Thoracic aorta (tissue), 2 donors: ENCODE data around the gene C19orf25. TPM values are rescaled to one million over a fixed set of nuclear protein-coding genes. Genes with fewer than 3 reads are reported as not detected.

Source experiments
- ATAC-seq: fragments of 150-250 bp; one replicate; pipeline ENCODE4 v1.8.0; 2017; ENCODE audit warnings: low read depth; ENCODE audit not compliant: insufficient number of reproducible peaks, low FRiP score
- DNase-seq: peaks from one replicate; pipeline ENCODE4 v3.0.0-alpha.2; 2020; ENCODE audit warnings: low spot score
- H3K27ac ChIP-seq, 2 donors: fragments of 200-600 bp; sonication (generic); 1 replicate in 1 of 2; 2 replicates in 1 of 2; pipeline ENCODE4 v1.5.1; 2016; ENCODE audit warnings: mild to moderate bottlenecking in 2 of 2, moderate library complexity in 2 of 2
- H3K27me3 ChIP-seq: fragments of 200-600 bp; sonication (generic); replicated peaks from 2 replicates; pipeline ENCODE4 v1.6.0; 2016; ENCODE audit warnings: mild to moderate bottlenecking; ENCODE audit not compliant: insufficient read depth
- H3K36me3 ChIP-seq: fragments of 200-600 bp; sonication (generic); one replicate; pipeline ENCODE4 v1.5.1; 2016
- H3K4me1 ChIP-seq, 2 donors: fragments of 200-600 bp; sonication (generic); 1 replicate in 1 of 2; 2 replicates in 1 of 2; pipeline versions ENCODE4 v1.5.1 to v1.6.0; 2016; ENCODE audit warnings: low read depth in 2 of 2, mild to moderate bottlenecking in 1 of 2; ENCODE audit not compliant: control insufficient read depth in 1 of 2
- H3K4me3 ChIP-seq: fragments of 200-600 bp; sonication (generic); 2 replicates; pipeline ENCODE4 v1.5.1; 2016; ENCODE audit warnings: mild to moderate bottlenecking
- H3K9me3 ChIP-seq: fragments of 200-600 bp; sonication (generic); 2 replicates; pipeline ENCODE4 v1.5.1; 2016
- CTCF ChIP-seq: fragments of 200-600 bp; sonication (generic); IDR thresholded peaks from one replicate; pipeline ENCODE4 v1.5.1; 2019; ENCODE audit warnings: antibody characterized with exemption
- total RNA-seq, 2 donors: library from RNA; depleted of rRNA; stranded (reverse); fragments of >200 nt; gene quantifications; one replicate each; pipeline versions ENCODE4 v1.1.0 to v1.2.3, GENCODE V29; 2016

The C19orf25 gene
- total RNA-seq, 2 donors from 2014 or later: 28.6 to 54.6 TPM

GRCh38 chr19:1471010-1471514 lies 8.0 kb downstream of the C19orf25 start:
- DNase-seq (no peak), ATAC-seq (no peak)
- Histone ChIP-seq H3K27ac (no peak overlapping the region), H3K27me3 (peaks cover 35% of the 10 kb centered on the region), H3K4me3 (peak overlapping the region; percentile 70), H3K4me1 (peaks cover 44 to 49% of the 10 kb centered on the region in 2 donors), H3K36me3 (peaks cover 3% of the 10 kb centered on the region), H3K9me3 (no peaks in the 10 kb centered on the region)
- no peak for TF ChIP-seq CTCF

- H3K4me3 ChIP-seq: peak overlapping the region; percentile 70
- DNase-seq (no peak), ATAC-seq (no peak)
- no peaks in the 10 kb centered on the region for H3K9me3 ChIP-seq
- peaks cover 44 to 56% of the 10 kb centered on the region in 2 donors for H3K4me1 ChIP-seq
- peaks cover 35% of the 10 kb centered on the region for H3K27me3 ChIP-seq
- no peaks in the 10 kb centered on the region for H3K36me3 ChIP-seq
- no peak for TF ChIP-seq CTCF
- H3K27ac ChIP-seq: no peak overlapping the region
These were observed 8.6 kb downstream of the C19orf25 start for GRCh38 chr19:1470305-1471009.

DNA sequence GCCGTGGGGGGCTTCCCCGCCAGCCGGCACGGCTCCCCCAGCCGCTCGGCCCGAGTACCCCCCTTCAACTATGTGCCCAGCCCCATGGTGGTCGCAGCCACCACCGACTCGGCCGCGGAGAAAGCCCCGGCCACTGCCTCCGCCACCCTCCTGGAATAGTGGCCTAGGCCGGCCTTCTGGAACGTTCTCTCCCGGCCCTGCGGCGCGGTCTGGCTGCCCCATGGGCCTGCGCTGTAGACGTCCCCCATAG lies 9.0 kb downstream of the C19orf25 start:
- no peak for TF ChIP-seq CTCF
- DNase-seq: no peak
- Histone ChIP-seq H3K36me3 (no peaks in the 10 kb centered on the region), H3K27me3 (peaks cover 35% of the 10 kb centered on the region), H3K27ac (no peak overlapping the region), H3K4me1 (peaks cover 44 to 57% of the 10 kb centered on the region in 2 donors), H3K9me3 (no peaks in the 10 kb centered on the region), H3K4me3 (peak overlapping the region; percentile 70)
- no peak for ATAC-seq

GRCh38 chr19:1469255-1470054 lies 9.6 kb downstream of the C19orf25 start:
- TF ChIP-seq CTCF: no peak
- H3K36me3 ChIP-seq: no peaks in the 10 kb centered on the region
- no peaks in the 10 kb centered on the region for H3K9me3 ChIP-seq
- peaks cover 44 to 57% of the 10 kb centered on the region in 2 donors for H3K4me1 ChIP-seq
- ATAC-seq (no peak), DNase-seq (no peak)
- H3K27ac ChIP-seq: no peak overlapping the region
- peaks cover 35% of the 10 kb centered on the region for H3K27me3 ChIP-seq
- H3K4me3 ChIP-seq: peak overlapping the region; percentile 70

GRCh38 chr19:1468821-1469254 lies 10.2 kb downstream of the C19orf25 start:
- no peak for TF ChIP-seq CTCF
- ATAC-seq (no peak), DNase-seq (no peak)
- H3K4me1 ChIP-seq: peaks cover 44 to 57% of the 10 kb centered on the region in 2 donors
- H3K4me3 ChIP-seq: peak overlapping the region; percentile 45
- H3K9me3 ChIP-seq: no peaks in the 10 kb centered on the region
- H3K27me3 ChIP-seq: peaks cover 35% of the 10 kb centered on the region
- H3K27ac ChIP-seq: no peak overlapping the region
- H3K36me3 ChIP-seq: no peaks in the 10 kb centered on the region
